Vagina (tissue), 2 donors: ENCODE measurements around the gene MRPL50. TPM values are rescaled to one million over a fixed set of nuclear protein-coding genes. Genes with fewer than 3 reads are reported as not detected.

ENCODE experiments used
- DNase-seq, 2 donors: peaks; one replicate each; pipeline ENCODE4 v3.0.0-alpha.2; 2017; ENCODE audit errors: extremely low spot score in 2 of 2
- H3K27ac ChIP-seq: fragments of 200-600 bp; sonication (generic); one replicate; pipeline ENCODE4 v1.5.1; 2019
- H3K27me3 ChIP-seq: fragments of 200-600 bp; sonication (generic); one replicate; pipeline ENCODE4 v1.5.1; 2019
- H3K36me3 ChIP-seq, 2 donors: fragments of 200-600 bp; sonication (generic); one replicate each; pipeline ENCODE4 v1.5.1; 2017 to 2019
- H3K4me1 ChIP-seq: fragments of 200-600 bp; sonication (generic); one replicate; pipeline ENCODE4 v1.5.1; 2019
- H3K4me3 ChIP-seq, 2 donors: fragments of 200-600 bp; sonication (generic); 1 replicate in 1 of 2; 2 replicates in 1 of 2; pipeline ENCODE4 v1.5.1; 2016 to 2019
- H3K9me3 ChIP-seq: fragments of 200-600 bp; sonication (generic); one replicate; pipeline ENCODE4 v1.5.1; 2019
- CTCF ChIP-seq, 3 experiments: fragments of 450-650 bp in 2 of 3; fragments of 200-600 bp in 1 of 3; sonication (generic) in 1 of 3; IDR thresholded peaks; one replicate each; pipeline ENCODE4 v1.5.1; 2017 to 2019; ENCODE audit warnings: antibody characterized with exemption in 3 of 3, mild to moderate bottlenecking in 2 of 3, moderate library complexity in 2 of 3
- POLR2A ChIP-seq, 2 donors: fragments of 450-650 bp; IDR thresholded peaks; one replicate each; pipeline ENCODE4 v1.6.1; 2017; ENCODE audit warnings: antibody characterized with exemption in 2 of 2, mild to moderate bottlenecking in 2 of 2, moderate library complexity in 2 of 2
- POLR2AphosphoS5 ChIP-seq, 2 donors: sonication (generic); formaldehyde crosslinking; IDR thresholded peaks; one replicate each; pipeline ENCODE4 v1.9.0; 2017; ENCODE audit warnings: antibody characterized with exemption in 2 of 2, mild to moderate bottlenecking in 2 of 2, low read depth in 1 of 2; ENCODE audit not compliant: insufficient read depth in 1 of 2
- intact Hi-C: fragments of 100-400 bp; cut with DNase I; formaldehyde crosslinking; loops from one replicate; pipeline ENCODE4 v1.15.1; 2023
- total RNA-seq: library from RNA; depleted of rRNA; stranded (reverse); fragments of >200 nt; gene quantifications from one replicate; pipeline ENCODE4 v1.2.3, GENCODE V29; 2016

The MRPL50 gene
- total RNA-seq, 1 donor from 2014 or later: 8.8 TPM

GRCh38 chr9:101359679-101360078, 38.7 kb downstream of the MRPL50 start:
- intact Hi-C loops: loop anchor here (10.0 kb wide), 1 partner anchor 915 kb away; no protein-coding TSS in a partner anchor
- H3K27me3 ChIP-seq: no peaks in the 10 kb centered on the region

GRCh38 chr9:101356619-101357018, 41.8 kb downstream of the MRPL50 start:
- Histone ChIP-seq H3K4me1 (no peaks in the 10 kb centered on the region), H3K27ac (no peak overlapping the region), H3K4me3 (no peak overlapping the region), H3K9me3 (no peaks in the 10 kb centered on the region), H3K27me3 (no peaks in the 10 kb centered on the region), H3K36me3 (no peaks in the 10 kb centered on the region)
- TF ChIP-seq POLR2A (IDR thresholded peaks at IDR 0.05): no peak
- TF ChIP-seq CTCF (IDR thresholded peaks at IDR 0.05): no peak
- no peak for TF ChIP-seq POLR2AphosphoS5 (IDR thresholded peaks at IDR 0.05; ENCODE audit: insufficient read depth in 1 of 2, low read depth in 1 of 2)
- intact Hi-C loops: no loop called here
- DNase-seq: no peak

More at GRCh38 chr9:101359679-101360078, 38.7 kb downstream of the MRPL50 start:
- TF ChIP-seq CTCF (IDR thresholded peaks at IDR 0.05) (no peak), POLR2AphosphoS5 (IDR thresholded peaks at IDR 0.05; ENCODE audit: insufficient read depth in 1 of 2, low read depth in 1 of 2) (no peak), POLR2A (IDR thresholded peaks at IDR 0.05) (no peak)
- no peak overlapping the region for H3K4me3 ChIP-seq
- no peak for DNase-seq
- no peak overlapping the region for H3K27ac ChIP-seq
- H3K4me1 ChIP-seq: no peaks in the 10 kb centered on the region
- H3K9me3 ChIP-seq: no peaks in the 10 kb centered on the region
- no peaks in the 10 kb centered on the region for H3K36me3 ChIP-seq

- TF ChIP-seq POLR2AphosphoS5 (IDR thresholded peaks at IDR 0.05; ENCODE audit: insufficient read depth in 1 of 2, low read depth in 1 of 2): no peak
- TF ChIP-seq POLR2A (IDR thresholded peaks at IDR 0.05): no peak
- TF ChIP-seq CTCF (IDR thresholded peaks at IDR 0.05): no peak
- Histone ChIP-seq H3K4me3 (no peak overlapping the region), H3K27me3 (no peaks in the 10 kb centered on the region), H3K9me3 (no peaks in the 10 kb centered on the region), H3K27ac (no peak overlapping the region), H3K36me3 (no peaks in the 10 kb centered on the region), H3K4me1 (no peaks in the 10 kb centered on the region)
- intact Hi-C loops: no loop called here
- DNase-seq: no peak
These were observed 43.4 kb downstream of the MRPL50 start for GRCh38 chr9:101354765-101355708.

GRCh38 chr9:101354143-101354764, 44.2 kb downstream of the MRPL50 start:
- TF ChIP-seq POLR2A (IDR thresholded peaks at IDR 0.05) (no peak), CTCF (IDR thresholded peaks at IDR 0.05) (no peak), POLR2AphosphoS5 (IDR thresholded peaks at IDR 0.05; ENCODE audit: insufficient read depth in 1 of 2, low read depth in 1 of 2) (no peak)
- Histone ChIP-seq H3K4me1 (no peaks in the 10 kb centered on the region), H3K27ac (no peak overlapping the region), H3K4me3 (no peak overlapping the region), H3K36me3 (no peaks in the 10 kb centered on the region), H3K27me3 (no peaks in the 10 kb centered on the region), H3K9me3 (no peaks in the 10 kb centered on the region)
- intact Hi-C loops: no loop called here
- no peak for DNase-seq
